HepG2 (cell line): ENCODE measurements around the gene ARHGEF37. TPM values are rescaled to one million over a fixed set of nuclear protein-coding genes. Genes with fewer than 3 reads are reported as not detected.

Experiments used
- DNMT3B ChIP-seq: conservative IDR thresholded peaks from 2 replicates; pipeline ENCODE4 v1.6.1; 2016; ENCODE audit warnings: missing biosample characterization, control low read depth
- IRX3 ChIP-seq: sonication (generic); formaldehyde crosslinking; IDR thresholded peaks from 2 replicates; pipeline ENCODE4 v1.8.1; 2023; ENCODE audit warnings: mild to moderate bottlenecking, low read depth, missing genetic modification reagents, borderline replicate concordance
- KDM5A ChIP-seq: fragments of 200-600 bp; sonication (generic); IDR thresholded peaks from 2 replicates; pipeline ENCODE4 v1.7.0; 2018; ENCODE audit warnings: antibody characterized with exemption, mild to moderate bottlenecking, low read length, borderline replicate concordance
- MEF2D ChIP-seq: sonication (generic); formaldehyde crosslinking; IDR thresholded peaks from 2 replicates; pipeline ENCODE4 v1.5.1; 2020; ENCODE audit warnings: mild to moderate bottlenecking, missing genetic modification reagents
- MZF1 ChIP-seq: sonication (generic); formaldehyde crosslinking; IDR thresholded peaks from 2 replicates; pipeline ENCODE4 v1.8.1; 2023; ENCODE audit warnings: mild to moderate bottlenecking, missing genetic modification reagents, borderline replicate concordance
- PCBP1 ChIP-seq: fragments of 200-400 bp; formaldehyde crosslinking; IDR thresholded peaks from 2 replicates; pipeline ENCODE4 v1.6.1; 2017; ENCODE audit warnings: mild to moderate bottlenecking, low read depth, low read length, borderline replicate concordance
- TCF7 ChIP-seq: sonication (generic); IDR thresholded peaks from 2 replicates; pipeline ENCODE4 v1.6.1; 2016; ENCODE audit warnings: antibody characterized with exemption, low read depth
- ZNF589 ChIP-seq: sonication (generic); formaldehyde crosslinking; conservative IDR thresholded peaks from 2 replicates; pipeline ENCODE4 v1.8.0; 2022; ENCODE audit warnings: mild to moderate bottlenecking, moderate library complexity, missing genetic modification reagents
- ZNF598 ChIP-seq: sonication (generic); formaldehyde crosslinking; IDR thresholded peaks from 2 replicates; pipeline ENCODE4 v1.5.1; 2020; ENCODE audit warnings: mild to moderate bottlenecking, missing genetic modification reagents, borderline replicate concordance
- ZNF878 ChIP-seq: sonication (generic); formaldehyde crosslinking; IDR thresholded peaks from 2 replicates; pipeline ENCODE4 v1.8.1; 2023; ENCODE audit warnings: mild to moderate bottlenecking, missing genetic modification reagents, moderate library complexity
- ZSCAN12 ChIP-seq: sonication (generic); formaldehyde crosslinking; IDR thresholded peaks from 2 replicates; pipeline ENCODE4 v1.9.0; 2021; ENCODE audit warnings: mild to moderate bottlenecking, missing genetic modification reagents
- ZSCAN30 ChIP-seq: sonication (generic); formaldehyde crosslinking; IDR thresholded peaks from 2 replicates; pipeline ENCODE4 v1.5.0; 2020; ENCODE audit warnings: mild to moderate bottlenecking, missing genetic modification reagents
- polyA plus RNA-seq, 8 experiments: library from polyadenylated mRNA; depleted of rRNA in 3 of 8; stranded (reverse) in 7 of 8; unstranded in 1 of 8; fragments of >200 nt; fragmentation: Illumina TruSeq in 4 of 8; extraction: Trizol in 4 of 8; gene quantifications; 2 replicates each; pipeline versions ENCODE4 v1.2.1 to v1.2.3, GENCODE V29; 2011 to 2016; ENCODE audit warnings: low read depth in 4 of 8, missing spikeins in 1 of 8, mixed read lengths in 1 of 8; ENCODE audit not compliant: insufficient read depth in 1 of 8
- total RNA-seq, 5 experiments: library from RNA; depleted of rRNA; stranded (reverse); fragments of >200 nt; fragmentation: Illumina TruSeq; extraction: Trizol; gene quantifications; 2 replicates each; pipeline ENCODE4 v1.2.3, GENCODE V29; 2016; ENCODE audit warnings: low read depth in 1 of 5
- TF ChIP-seq, protein P1 (sequence below): sonication (generic); formaldehyde crosslinking; IDR thresholded peaks from 2 replicates; pipeline ENCODE4 v1.5.0; 2020; ENCODE audit warnings: missing genetic modification reagents, mild to moderate bottlenecking, borderline replicate concordance
- TF ChIP-seq, protein P2 (sequence below): sonication (generic); formaldehyde crosslinking; IDR thresholded peaks from 2 replicates; pipeline ENCODE4 v1.4.0; 2020; ENCODE audit warnings: missing genetic modification reagents, borderline replicate concordance
- TF ChIP-seq, protein P3 (sequence below): sonication (generic); formaldehyde crosslinking; IDR thresholded peaks from 2 replicates; pipeline ENCODE4 v1.5.0; 2020; ENCODE audit warnings: mild to moderate bottlenecking, missing genetic modification reagents
- TF ChIP-seq, protein P4 (sequence below): IDR thresholded peaks from 2 replicates; pipeline ENCODE4 v1.6.1; 2016; ENCODE audit warnings: low read depth, missing genetic modification reagents, missing compliant biosample characterization
- TF ChIP-seq, protein P5 (sequence below): sonication (generic); formaldehyde crosslinking; IDR thresholded peaks from 2 replicates; pipeline ENCODE4 v1.5.0; 2020; ENCODE audit warnings: missing genetic modification reagents

The ARHGEF37 gene
- total and polyA plus RNA-seq, 2 of the 13 experiments (the other 11 are each of a cell fraction or from before 2014, with no cell fraction given), result 0.18 to 0.27 TPM

DNA sequence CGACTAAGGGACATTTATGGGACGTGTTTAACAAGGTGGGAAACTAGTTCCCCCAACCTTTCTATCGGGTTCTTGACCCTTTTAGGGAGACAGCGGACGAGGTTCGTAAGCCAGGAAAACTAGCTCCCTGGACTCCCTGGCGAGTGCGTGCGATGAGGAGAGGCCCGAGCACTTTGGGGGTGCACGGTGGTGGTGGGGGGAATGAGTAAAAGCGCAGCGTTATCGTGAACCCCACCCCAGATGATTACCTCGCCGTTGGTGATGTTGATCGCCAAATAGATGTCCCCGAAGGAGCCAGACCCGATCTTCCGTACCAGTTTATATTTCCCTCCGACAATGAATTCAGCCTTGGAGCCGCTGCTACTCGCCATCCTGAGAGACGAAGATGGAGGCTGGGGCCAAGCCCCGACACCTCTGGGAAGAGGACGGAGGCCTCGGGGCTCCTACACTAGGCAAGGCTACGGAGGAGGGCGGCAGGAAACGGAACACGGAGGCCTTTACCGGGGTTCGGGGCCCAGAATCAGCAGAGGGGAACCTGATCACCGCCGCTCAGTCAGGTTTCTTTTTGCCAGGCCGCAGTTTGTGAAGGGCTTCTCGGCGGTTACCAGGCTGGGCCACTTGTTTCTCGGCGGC, 30.6 kb upstream of the ARHGEF37 start (continued):
- TF ChIP-seq IRX3, result peak; percentile 17; the same call in 1 of the 2 replicates
- peak; percentile 40; the same call in 1 of the 2 replicates for TF ChIP-seq KDM5A
- TF ChIP-seq, protein P1, sequence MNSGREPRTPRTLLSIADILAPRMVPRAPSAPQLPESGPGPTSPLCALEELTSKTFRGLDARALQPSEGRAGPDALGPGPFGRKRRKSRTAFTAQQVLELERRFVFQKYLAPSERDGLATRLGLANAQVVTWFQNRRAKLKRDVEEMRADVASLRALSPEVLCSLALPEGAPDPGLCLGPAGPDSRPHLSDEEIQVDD (CRISPR knock-in tag), result no peak
- TF ChIP-seq TCF7, result peak; percentile 10; the same call in 1 of the 2 replicates
- no peak for TF ChIP-seq ZNF598 (CRISPR knock-in tag)
- 0 out of 2 replicates have a peak, but pooled peaks have one; percentile 71 for TF ChIP-seq ZSCAN30 (CRISPR knock-in tag)
- TF ChIP-seq, protein P2, sequence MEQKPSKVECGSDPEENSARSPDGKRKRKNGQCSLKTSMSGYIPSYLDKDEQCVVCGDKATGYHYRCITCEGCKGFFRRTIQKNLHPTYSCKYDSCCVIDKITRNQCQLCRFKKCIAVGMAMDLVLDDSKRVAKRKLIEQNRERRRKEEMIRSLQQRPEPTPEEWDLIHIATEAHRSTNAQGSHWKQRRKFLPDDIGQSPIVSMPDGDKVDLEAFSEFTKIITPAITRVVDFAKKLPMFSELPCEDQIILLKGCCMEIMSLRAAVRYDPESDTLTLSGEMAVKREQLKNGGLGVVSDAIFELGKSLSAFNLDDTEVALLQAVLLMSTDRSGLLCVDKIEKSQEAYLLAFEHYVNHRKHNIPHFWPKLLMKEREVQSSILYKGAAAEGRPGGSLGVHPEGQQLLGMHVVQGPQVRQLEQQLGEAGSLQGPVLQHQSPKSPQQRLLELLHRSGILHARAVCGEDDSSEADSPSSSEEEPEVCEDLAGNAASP (CRISPR knock-in tag), result no peak
- TF ChIP-seq, protein P3, sequence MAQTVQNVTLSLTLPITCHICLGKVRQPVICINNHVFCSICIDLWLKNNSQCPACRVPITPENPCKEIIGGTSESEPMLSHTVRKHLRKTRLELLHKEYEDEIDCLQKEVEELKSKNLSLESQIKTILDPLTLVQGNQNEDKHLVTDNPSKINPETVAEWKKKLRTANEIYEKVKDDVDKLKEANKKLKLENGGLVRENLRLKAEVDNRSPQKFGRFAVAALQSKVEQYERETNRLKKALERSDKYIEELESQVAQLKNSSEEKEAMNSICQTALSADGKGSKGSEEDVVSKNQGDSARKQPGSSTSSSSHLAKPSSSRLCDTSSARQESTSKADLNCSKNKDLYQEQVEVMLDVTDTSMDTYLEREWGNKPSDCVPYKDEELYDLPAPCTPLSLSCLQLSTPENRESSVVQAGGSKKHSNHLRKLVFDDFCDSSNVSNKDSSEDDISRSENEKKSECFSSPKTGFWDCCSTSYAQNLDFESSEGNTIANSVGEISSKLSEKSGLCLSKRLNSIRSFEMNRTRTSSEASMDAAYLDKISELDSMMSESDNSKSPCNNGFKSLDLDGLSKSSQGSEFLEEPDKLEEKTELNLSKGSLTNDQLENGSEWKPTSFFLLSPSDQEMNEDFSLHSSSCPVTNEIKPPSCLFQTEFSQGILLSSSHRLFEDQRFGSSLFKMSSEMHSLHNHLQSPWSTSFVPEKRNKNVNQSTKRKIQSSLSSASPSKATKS (CRISPR knock-in tag), result 0 out of 2 replicates have a peak, but pooled peaks have one; percentile 90
- 0 out of 2 replicates have a peak, but pooled peaks have one; percentile 47 for TF ChIP-seq ZNF589 (CRISPR knock-in tag)
- TF ChIP-seq MEF2D, result no peak
- TF ChIP-seq, protein P4, sequence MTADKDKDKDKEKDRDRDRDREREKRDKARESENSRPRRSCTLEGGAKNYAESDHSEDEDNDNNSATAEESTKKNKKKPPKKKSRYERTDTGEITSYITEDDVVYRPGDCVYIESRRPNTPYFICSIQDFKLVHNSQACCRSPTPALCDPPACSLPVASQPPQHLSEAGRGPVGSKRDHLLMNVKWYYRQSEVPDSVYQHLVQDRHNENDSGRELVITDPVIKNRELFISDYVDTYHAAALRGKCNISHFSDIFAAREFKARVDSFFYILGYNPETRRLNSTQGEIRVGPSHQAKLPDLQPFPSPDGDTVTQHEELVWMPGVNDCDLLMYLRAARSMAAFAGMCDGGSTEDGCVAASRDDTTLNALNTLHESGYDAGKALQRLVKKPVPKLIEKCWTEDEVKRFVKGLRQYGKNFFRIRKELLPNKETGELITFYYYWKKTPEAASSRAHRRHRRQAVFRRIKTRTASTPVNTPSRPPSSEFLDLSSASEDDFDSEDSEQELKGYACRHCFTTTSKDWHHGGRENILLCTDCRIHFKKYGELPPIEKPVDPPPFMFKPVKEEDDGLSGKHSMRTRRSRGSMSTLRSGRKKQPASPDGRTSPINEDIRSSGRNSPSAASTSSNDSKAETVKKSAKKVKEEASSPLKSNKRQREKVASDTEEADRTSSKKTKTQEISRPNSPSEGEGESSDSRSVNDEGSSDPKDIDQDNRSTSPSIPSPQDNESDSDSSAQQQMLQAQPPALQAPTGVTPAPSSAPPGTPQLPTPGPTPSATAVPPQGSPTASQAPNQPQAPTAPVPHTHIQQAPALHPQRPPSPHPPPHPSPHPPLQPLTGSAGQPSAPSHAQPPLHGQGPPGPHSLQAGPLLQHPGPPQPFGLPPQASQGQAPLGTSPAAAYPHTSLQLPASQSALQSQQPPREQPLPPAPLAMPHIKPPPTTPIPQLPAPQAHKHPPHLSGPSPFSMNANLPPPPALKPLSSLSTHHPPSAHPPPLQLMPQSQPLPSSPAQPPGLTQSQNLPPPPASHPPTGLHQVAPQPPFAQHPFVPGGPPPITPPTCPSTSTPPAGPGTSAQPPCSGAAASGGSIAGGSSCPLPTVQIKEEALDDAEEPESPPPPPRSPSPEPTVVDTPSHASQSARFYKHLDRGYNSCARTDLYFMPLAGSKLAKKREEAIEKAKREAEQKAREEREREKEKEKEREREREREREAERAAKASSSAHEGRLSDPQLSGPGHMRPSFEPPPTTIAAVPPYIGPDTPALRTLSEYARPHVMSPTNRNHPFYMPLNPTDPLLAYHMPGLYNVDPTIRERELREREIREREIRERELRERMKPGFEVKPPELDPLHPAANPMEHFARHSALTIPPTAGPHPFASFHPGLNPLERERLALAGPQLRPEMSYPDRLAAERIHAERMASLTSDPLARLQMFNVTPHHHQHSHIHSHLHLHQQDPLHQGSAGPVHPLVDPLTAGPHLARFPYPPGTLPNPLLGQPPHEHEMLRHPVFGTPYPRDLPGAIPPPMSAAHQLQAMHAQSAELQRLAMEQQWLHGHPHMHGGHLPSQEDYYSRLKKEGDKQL (CRISPR knock-in tag), result no peak
- no peak for TF ChIP-seq MZF1 (CRISPR knock-in tag)
- 0 out of 2 replicates have a peak, but pooled peaks have one; percentile 19 for TF ChIP-seq ZSCAN12
- TF ChIP-seq DNMT3B (CRISPR knock-in tag), result no peak
- 0 out of 2 replicates have a peak, but pooled peaks have one; percentile 51 for TF ChIP-seq PCBP1
- TF ChIP-seq, protein P5, sequence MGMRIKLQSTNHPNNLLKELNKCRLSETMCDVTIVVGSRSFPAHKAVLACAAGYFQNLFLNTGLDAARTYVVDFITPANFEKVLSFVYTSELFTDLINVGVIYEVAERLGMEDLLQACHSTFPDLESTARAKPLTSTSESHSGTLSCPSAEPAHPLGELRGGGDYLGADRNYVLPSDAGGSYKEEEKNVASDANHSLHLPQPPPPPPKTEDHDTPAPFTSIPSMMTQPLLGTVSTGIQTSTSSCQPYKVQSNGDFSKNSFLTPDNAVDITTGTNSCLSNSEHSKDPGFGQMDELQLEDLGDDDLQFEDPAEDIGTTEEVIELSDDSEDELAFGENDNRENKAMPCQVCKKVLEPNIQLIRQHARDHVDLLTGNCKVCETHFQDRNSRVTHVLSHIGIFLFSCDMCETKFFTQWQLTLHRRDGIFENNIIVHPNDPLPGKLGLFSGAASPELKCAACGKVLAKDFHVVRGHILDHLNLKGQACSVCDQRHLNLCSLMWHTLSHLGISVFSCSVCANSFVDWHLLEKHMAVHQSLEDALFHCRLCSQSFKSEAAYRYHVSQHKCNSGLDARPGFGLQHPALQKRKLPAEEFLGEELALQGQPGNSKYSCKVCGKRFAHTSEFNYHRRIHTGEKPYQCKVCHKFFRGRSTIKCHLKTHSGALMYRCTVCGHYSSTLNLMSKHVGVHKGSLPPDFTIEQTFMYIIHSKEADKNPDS (CRISPR knock-in tag), result no peak
- TF ChIP-seq ZNF878 (CRISPR knock-in tag), result peak; percentile 66
- TF ChIP-seq, all 625 proteins: peak for 26
